ENCODE data around the gene MAP3K12.
A peak's percentile ranks its signal among the peaks of the same experiment; 100 is the strongest.
"Not testable (repeated sequence)": the region's sequence is repeated elsewhere in the genome, so short reads cannot be mapped to it uniquely, and the experiment has no call there.

The MAP3K12 gene

GRCh38 chr12:53489242-53489864, 9.9 kb downstream of the MAP3K12 start:
- DNase-seq (ENCODE audit: low spot score) = no peak

- DNase-seq (ENCODE audit: low spot score) = no peak
Observed at GRCh38 chr12:53486736-53487487, 12.3 kb downstream of the MAP3K12 start.

GRCh38 chr12:53485955-53486735, 13.1 kb downstream of the MAP3K12 start:
- DNase-seq (ENCODE audit: low spot score) = no peak

GRCh38 chr12:53484686-53485575, 14.3 kb downstream of the MAP3K12 start:
- DNase-seq (ENCODE audit: low spot score) = no peak

- no peak for DNase-seq (ENCODE audit: low spot score)
Observed at GRCh38 chr12:53483979-53484377, 15.3 kb downstream of the MAP3K12 start.

GRCh38 chr12:53483225-53483978, 15.9 kb downstream of the MAP3K12 start:
- no peak for DNase-seq (ENCODE audit: low spot score)

- DNase-seq (ENCODE audit: low spot score) = no peak
Observed at GRCh38 chr12:53482626-53483168, 16.6 kb downstream of the MAP3K12 start.

- peak; percentile 74 for DNase-seq (ENCODE audit: low spot score)
Observed at GRCh38 chr12:53481939-53482586, 17.2 kb downstream of the MAP3K12 start.

- DNase-seq (ENCODE audit: low spot score) = not testable (repeated sequence)
Observed at GRCh38 chr12:53481458-53481857, 17.8 kb downstream of the MAP3K12 start.

- no peak for DNase-seq (ENCODE audit: low spot score)
Observed at GRCh38 chr12:53480491-53481442, 18.5 kb downstream of the MAP3K12 start.

- DNase-seq (ENCODE audit: low spot score) = no peak
Observed at GRCh38 chr12:53479331-53479730, 19.9 kb downstream of the MAP3K12 start.

- no peak for DNase-seq (ENCODE audit: low spot score)
Observed at GRCh38 chr12:53478865-53479264, 20.4 kb downstream of the MAP3K12 start.

- DNase-seq (ENCODE audit: low spot score) = peak; percentile 69
Observed at GRCh38 chr12:53476769-53477209, 22.5 kb downstream of the MAP3K12 start.

GRCh38 chr12:53474819-53475218, 24.4 kb downstream of the MAP3K12 start:
- DNase-seq (ENCODE audit: low spot score) = no peak

GRCh38 chr12:53474077-53474476, 25.2 kb downstream of the MAP3K12 start:
- no peak for DNase-seq (ENCODE audit: low spot score)

- DNase-seq (ENCODE audit: low spot score) = no peak
Observed at GRCh38 chr12:53472056-53472582, 27.1 kb downstream of the MAP3K12 start.

GRCh38 chr12:53468282-53468681, 31.0 kb downstream of the MAP3K12 start:
- no peak for DNase-seq (ENCODE audit: low spot score)

GRCh38 chr12:53467880-53468279, 31.4 kb downstream of the MAP3K12 start:
- no peak for DNase-seq (ENCODE audit: low spot score)

GRCh38 chr12:53467082-53467481, 32.2 kb downstream of the MAP3K12 start:
- no peak for DNase-seq (ENCODE audit: low spot score)
